Globus pallidus (tissue), 1 donor: ENCODE results near the gene HARBI1.
A peak's percentile ranks its signal among the peaks of the same experiment; 100 is the strongest.
"Not testable (repeated sequence)": the region's sequence is repeated elsewhere in the genome, so short reads cannot be mapped to it uniquely, and the experiment has no call there.

Source experiments
- DNase-seq: peaks from one replicate; pipeline ENCODE4 v3.0.0-alpha.2; 2015; ENCODE audit warnings: low spot score

The HARBI1 gene

GRCh38 chr11:46594785-46595184 lies 22.2 kb downstream of the HARBI1 start:
- DNase-seq, result no peak

- no peak for DNase-seq
Observed at GRCh38 chr11:46594374-46594700, 22.7 kb downstream of the HARBI1 start.

GRCh38 chr11:46593550-46594373 lies 23.3 kb downstream of the HARBI1 start, which contains the start of gene AMBRA1:
Gene AMBRA1, minus strand, starts transcription at chr11:46594023. Its CDS starts 45,643 bp downstream, at chr11:46548380.
- DNase-seq, result peak; percentile 92

- no peak for DNase-seq
Observed at GRCh38 chr11:46590740-46591605, 26.1 kb downstream of the HARBI1 start.

DNA sequence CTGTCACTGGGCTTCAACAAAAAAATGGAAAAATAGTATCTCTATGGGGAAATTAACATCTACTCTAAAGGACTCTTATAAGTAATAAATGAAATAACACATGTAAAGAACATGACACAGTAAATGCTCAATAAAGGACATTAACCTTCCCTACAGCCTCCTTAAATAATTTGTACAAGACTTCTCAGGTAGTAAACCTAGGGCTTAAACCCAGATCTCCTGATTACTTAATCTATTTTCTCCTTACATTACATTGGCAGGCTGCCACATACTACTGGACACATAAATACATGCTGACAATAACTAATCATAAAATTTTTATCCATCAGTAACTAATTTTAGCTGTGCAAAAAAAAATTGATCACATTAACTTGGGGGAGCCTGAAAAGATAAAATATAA lies 28.1 kb downstream of the HARBI1 start:
- DNase-seq, result no peak

GRCh38 chr11:46588131-46588530 lies 28.9 kb downstream of the HARBI1 start:
- no peak for DNase-seq

GRCh38 chr11:46583513-46583912 lies 33.5 kb downstream of the HARBI1 start:
- not testable (repeated sequence) for DNase-seq

- no peak for DNase-seq
Observed at GRCh38 chr11:46582588-46582987, 34.4 kb downstream of the HARBI1 start.

DNA sequence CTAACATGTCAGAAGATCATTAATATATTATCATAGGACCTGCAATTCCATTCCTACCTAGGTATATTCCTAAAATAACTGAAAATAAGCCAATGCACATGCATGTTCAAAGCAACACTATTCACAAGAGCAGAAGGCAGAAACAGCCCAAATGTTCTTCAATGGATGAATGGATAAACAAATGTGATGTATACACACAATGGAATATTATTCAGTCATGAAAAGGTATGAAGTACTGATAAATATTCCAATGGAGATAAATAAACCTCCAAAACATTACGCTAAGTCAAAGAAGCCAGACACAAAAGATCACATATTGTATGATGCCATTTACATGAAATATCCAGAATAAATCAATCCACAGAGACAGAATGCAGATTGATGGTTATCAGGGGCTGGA lies 40.0 kb downstream of the HARBI1 start:
- DNase-seq, result no peak

DNA sequence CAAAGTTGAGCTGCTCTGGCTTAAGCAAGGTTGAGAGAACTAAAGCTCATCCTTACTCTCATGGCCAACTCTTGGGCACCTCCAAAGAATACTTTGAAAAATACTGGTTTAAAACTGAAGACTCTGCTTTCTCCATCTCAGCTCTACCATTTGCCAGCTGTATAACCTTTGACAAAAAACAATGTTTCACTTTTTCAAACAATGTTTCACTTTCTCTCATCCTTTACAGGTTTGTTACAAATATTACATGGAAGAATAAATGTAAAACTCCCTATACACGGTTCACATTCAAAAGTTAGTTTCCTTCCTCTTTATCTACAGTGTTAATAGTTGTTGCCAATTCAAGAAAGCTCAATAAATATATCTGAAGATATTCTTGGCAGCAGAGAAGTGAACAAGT lies 42.4 kb downstream of the HARBI1 start:
- no peak for DNase-seq

DNA sequence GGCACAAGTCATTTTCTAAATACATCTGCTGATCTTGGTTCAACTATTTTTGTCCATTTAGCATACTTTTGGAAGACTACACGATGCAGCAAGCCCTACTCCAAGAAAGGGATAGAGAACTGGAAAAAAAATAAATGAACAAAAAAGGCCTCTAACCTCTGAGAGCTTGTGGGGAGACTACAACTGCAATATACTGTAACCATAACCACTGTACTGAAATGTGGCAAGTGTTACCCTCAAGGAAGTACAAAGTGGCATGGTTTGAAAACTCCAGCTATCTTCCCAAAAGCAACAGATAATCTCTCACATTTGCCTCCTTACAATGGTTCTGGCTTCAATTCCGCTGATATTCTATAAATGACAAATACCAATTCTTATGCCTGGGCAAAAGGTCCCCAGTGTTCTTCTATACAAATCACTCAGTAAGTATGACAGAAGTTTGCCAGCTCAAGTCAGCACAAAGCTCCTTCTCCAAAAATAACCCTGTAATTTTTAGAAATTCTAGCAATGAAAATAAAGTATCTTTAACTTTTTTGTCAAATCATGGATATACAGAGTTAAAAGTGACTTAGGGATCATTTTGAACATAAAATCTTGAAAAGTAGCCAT lies 46.1 kb downstream of the HARBI1 start:
- DNase-seq, result no peak

GRCh38 chr11:46565232-46565840 lies 51.7 kb downstream of the HARBI1 start:
- DNase-seq, result no peak

- DNase-seq, result no peak
Observed at GRCh38 chr11:46564459-46564858, 52.6 kb downstream of the HARBI1 start.

GRCh38 chr11:46562527-46562926 lies 54.5 kb downstream of the HARBI1 start:
- DNase-seq, result no peak

GRCh38 chr11:46560300-46560991 lies 56.6 kb downstream of the HARBI1 start:
- DNase-seq, result peak; percentile 16

GRCh38 chr11:46559815-46560214 lies 57.2 kb downstream of the HARBI1 start:
- DNase-seq, result no peak

- DNase-seq, result no peak
Observed at GRCh38 chr11:46557684-46558151, 59.3 kb downstream of the HARBI1 start.

DNA sequence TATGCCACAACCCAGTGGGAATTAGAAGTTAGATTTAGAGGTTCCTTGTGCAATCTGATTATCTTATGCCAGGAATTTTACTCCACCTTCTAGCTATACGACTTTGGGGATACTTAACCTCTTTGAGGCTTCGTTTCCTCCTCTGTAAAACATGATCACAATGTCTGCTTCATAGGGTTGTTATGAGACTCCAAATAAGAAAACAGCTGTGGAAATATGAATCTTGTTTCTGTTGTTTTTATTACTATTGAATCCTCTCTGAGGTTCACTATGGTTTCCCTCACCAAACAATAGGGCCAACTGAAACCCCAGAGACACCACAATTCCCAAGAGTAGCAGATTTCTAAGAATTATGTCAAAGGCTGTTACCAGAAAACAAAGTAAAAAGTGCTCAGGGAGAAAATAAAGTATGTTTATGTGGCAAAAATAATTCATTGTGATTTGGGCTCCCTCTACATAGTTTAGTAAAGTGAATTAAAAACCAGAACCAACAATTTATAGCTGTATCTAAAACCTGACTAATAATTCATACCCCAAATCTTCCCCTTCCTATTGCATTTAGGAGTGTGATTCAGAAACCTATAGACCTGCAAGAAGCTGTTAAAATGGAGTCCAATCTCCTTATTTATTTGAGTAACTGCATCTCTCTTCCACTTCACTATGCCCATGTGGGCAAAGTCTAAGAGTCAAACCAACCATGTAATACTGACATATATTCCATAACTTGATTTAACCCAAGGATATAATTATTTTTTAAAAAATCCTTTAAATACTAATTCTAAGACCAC lies 61.6 kb downstream of the HARBI1 start:
- no peak for DNase-seq

GRCh38 chr11:46554213-46555147 lies 62.5 kb downstream of the HARBI1 start:
- no peak for DNase-seq

GRCh38 chr11:46553814-46554212 lies 63.2 kb downstream of the HARBI1 start:
- no peak for DNase-seq
